Activated T-helper 1 cell treated with anti-CD3 and anti-CD28 coated beads, Interleukin-2, amount 50 U/mL, for 16 hours (primary cell): ENCODE results near the gene DNAJC1.
"Not testable (repeated sequence)": the region's sequence is repeated elsewhere in the genome, so short reads cannot be mapped to it uniquely, and the experiment has no call there.

ENCODE experiments used
- DNase-seq, 2 donors: peaks; one replicate each; pipeline ENCODE4 v3.0.0-alpha.2; 2020; ENCODE audit warnings: low read depth in 1 of 2, low spot score in 1 of 2

DNAJC1 gene

GRCh38 chr10:21907436-21907835 is 96.1 kb downstream of the DNAJC1 start:
- no peak for DNase-seq

DNA sequence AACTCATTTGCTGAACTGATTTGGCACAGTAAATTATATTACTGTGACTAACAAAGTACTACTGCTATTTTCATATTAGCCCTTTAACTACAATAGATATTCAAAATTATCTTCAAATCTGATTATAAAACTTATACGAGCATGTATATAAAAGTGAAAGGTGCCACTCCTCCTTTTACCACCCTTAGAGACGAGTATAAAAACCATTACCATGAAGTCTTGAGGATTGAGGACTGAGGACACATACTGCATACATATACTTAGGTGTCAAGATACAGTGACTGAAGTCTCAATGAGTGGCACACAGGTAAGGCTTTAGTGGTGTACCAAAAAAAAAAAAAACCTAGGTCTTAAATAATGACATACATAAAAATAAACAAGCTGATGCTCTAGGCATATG is 98.6 kb downstream of the DNAJC1 start:
- no peak for DNase-seq

DNA sequence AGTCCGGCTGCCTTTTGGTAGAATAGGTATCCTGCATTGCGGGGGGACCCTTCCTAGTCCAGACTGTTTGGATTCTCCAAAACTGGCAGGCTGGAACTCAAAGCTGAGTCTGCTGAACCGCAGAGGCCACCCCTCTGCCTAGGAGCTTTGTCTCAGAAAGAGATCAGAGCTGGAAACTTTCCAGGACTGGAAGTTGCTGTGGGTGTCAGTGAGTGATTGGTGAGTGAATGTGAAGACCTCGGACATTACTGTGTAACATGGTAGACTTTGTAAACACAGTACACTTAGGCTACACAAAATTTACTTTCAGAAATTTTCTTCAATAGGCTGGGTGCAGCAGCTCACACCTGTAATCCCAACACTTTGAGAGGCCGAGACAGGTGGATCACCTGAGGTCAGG is 103.8 kb downstream of the DNAJC1 start:
- DNase-seq = no peak

DNA sequence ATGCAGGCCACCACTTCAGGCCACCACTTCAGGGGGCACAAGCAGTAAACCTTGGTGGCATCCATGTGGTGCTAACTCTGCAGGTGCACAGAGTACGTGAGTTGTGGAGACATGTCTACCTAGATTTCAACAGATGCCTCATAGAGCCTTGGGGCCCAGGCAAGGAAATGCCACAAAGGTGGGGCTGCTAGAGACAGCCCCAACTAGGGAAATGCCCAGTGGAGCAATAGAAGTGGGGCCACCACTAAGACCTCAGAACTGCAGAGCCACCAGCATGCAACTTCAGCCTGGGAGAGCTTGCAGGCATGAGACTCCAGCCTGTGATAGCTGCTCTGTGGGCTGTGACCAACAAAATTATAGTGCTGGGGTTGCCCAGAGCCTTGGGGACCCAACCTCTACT is 107.6 kb downstream of the DNAJC1 start:
- DNase-seq = no peak

DNA sequence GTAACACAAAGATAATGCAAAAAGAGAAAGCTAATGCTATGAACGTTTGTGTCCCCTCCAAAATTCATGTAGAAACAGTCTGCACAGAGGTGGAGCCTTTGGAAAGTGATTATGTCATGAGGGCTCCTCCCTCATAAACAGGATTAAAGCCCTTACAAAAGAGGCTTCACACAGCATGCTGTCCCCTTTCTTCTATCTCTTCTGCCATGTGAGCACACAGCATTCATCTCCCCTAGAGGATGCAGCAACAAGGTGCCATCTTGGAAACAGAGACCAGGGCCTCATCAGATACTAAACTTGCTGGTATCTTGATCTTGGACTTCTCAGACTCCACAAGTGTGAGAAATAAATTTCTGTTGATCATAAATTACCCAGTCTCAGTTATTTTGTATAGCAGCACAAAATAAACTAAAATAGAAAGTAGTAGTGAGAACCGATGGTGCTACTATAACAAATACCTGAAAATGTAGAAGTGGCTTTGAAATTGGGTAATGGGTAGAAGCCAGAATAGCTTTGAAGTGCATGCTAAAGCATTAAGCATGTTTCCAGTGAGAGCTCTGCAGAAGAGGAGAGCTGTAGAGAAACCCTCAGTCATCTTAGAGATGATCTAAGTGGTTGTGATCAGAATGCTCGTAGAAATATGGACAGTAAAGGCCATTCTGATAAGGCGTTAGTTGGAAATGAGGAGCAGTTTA is 108.7 kb downstream of the DNAJC1 start:
- no peak for DNase-seq

GRCh38 chr10:21891439-21891838 is 112.1 kb downstream of the DNAJC1 start:
- DNase-seq = no peak

GRCh38 chr10:21889477-21890275 is 113.9 kb downstream of the DNAJC1 start:
- no peak for DNase-seq

GRCh38 chr10:21888959-21889358 is 114.6 kb downstream of the DNAJC1 start:
- DNase-seq = no peak

DNA sequence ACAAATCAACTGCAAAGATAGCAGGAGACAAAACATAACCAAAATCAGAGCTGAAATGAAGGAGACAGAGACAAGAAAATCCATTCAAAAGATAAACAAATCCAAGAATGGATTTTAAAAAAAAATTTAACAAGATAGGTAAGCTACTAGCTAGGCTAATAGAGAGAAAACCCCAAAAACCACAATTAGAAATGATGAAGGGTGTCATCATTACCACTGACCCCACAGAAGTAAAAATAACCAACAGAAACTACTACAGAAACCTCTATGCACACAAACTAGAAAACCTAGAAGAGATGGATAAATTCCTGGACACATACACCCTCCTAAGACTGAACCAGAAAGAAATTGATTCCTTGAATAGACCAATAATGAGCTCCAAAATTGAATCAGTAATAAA is 117.6 kb downstream of the DNAJC1 start:
- DNase-seq = no peak

GRCh38 chr10:21873198-21873597 is 130.3 kb downstream of the DNAJC1 start:
- no peak for DNase-seq

DNA sequence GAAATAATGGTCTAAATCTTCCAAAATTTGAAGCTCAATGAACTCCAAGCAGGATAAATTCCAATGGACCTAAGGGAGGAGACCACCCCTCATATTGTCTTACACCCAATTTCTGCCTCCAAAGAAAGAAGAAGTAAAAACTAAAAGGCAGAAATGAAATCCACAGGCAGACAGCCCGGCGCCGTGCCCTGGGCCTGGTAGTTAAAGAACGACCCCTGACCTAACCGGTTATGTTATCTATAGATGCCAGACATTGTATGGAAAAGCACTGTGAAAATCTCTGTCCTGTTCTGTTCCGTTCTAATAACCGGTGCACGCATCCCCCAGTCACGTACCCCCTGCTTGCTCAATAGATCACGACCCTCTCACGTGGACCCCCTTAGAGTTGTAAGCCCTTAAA is 130.8 kb downstream of the DNAJC1 start:
- DNase-seq = not testable (repeated sequence)

GRCh38 chr10:21870849-21871248 is 132.7 kb downstream of the DNAJC1 start:
- DNase-seq = no peak

GRCh38 chr10:21869087-21869486 is 134.4 kb downstream of the DNAJC1 start:
- not testable (repeated sequence) for DNase-seq

DNA sequence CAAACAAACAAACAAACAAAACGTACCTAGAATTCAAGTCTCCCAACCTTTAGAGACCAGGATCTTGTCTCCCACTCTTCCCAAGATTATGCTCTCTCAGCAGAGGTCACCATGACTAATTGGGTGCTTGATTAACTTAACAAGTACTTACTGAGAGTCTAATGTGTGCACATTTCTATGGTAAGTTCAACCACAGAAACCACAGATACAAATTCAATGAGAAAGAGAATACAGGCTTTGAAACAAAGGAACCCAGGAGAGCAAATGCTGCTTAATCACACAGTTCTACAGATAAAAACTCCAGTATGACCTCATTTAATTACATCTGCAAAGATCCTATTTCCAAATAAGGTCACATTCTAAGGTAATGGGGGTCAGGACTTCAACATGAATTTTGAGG is 142.8 kb downstream of the DNAJC1 start:
- no peak for DNase-seq

DNA sequence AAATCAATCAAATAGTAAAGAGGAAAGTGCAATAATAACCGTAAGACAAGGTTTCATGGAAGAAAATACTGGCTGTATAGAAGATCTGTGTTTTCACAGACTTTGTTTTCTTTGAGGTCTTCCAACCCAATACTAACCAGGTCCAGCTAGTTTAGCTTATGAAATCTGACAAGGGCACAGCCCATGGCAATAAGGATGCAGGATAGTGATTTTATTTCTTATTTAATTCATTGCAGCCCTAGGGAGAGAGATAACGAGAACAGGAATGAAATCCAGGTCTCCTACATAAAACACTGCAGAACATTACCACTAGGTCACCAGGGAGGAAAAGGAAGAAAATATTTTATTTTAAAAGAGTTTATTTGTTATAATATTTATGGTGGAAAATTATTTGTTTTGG is 145.1 kb downstream of the DNAJC1 start:
- DNase-seq = no peak

GRCh38 chr10:21849607-21850006 is 153.9 kb downstream of the DNAJC1 start:
- DNase-seq = no peak

DNA sequence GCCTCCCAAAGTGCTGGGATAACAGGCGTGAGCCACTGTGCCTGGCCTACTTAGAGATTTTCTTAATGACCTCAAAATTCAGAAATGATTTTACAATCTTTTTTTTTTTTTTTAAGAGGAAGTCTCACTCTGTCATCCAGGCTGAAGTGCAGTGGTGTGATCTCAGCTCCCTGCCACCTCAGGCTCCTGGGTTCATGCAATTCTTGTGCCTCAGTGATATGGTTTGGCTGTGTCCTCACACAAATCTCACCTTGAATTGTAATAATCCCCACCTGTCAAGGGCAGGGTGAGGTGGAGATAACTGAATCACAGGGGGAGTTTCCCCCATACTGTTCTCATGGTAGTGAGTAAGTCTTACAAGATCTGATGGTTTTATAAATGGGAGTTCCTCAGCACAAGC is 159.9 kb downstream of the DNAJC1 start:
- no peak for DNase-seq

GRCh38 chr10:21841273-21841672 is 162.3 kb downstream of the DNAJC1 start:
- not testable (repeated sequence) for DNase-seq

DNA sequence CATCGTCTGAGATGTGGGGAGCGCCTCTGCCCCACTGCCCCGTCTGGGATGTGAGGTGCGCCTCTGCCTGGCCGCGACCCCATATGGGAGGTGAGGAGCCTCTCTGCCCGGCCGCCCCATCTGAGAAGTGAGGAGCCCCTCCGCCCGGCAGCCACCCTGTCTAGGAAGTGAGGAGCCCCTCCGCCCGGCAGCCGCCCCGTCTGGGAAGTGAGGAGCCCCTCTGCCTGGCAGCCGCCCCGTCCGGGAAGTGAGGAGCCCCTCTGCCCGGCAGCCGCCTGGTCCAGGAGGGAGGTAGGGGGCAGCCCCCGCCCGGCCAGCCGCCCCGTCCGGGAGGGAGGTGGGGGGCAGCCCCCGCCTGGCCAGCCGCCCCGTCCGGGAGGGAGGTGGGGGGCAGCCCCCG is 166.0 kb downstream of the DNAJC1 start:
- not testable (repeated sequence) for DNase-seq

DNA sequence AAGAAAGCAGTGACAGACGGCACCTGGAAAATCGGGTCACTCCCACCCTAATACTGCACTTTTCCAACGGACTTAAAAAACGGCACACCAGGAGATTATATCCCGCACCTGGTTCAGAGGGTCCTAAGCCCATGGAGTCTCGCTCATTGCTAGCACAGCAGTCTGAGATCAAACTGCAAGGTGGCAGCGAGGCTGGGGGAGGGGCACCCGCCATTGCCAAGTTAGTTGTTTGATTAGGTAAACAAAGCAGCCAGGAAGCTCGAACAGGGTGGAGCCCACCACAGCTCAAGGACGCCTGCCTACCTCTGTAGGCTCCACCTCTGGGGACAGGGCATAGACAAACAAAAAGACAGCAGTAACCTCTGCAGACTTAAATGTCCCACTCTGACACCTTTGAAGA is 169.0 kb downstream of the DNAJC1 start:
- DNase-seq = not testable (repeated sequence)

DNA sequence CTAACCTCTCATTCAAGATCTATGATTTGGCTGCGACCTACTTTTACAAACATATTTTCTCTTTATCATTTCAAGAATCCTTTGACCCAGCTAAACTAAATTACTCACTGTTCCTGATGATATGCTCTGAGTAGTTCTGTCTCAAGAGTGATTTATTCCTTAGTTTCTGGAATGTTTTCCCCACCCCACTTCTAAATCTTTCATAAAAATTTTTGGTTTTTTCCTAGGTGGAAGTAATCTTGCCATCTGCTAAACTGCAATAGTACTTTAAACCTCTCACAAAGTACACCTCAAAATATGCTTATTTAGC is 170.8 kb downstream of the DNAJC1 start:
- DNase-seq = no peak

- DNase-seq = no peak
Observed at GRCh38 chr10:21831986-21832820, 171.3 kb downstream of the DNAJC1 start.
